K562 (cell line): Measurements from ENCODE around the gene IL18RAP. TPM values are rescaled to one million over a fixed set of nuclear protein-coding genes. Genes with fewer than 3 reads are reported as not detected.

ENCODE experiments used
- ELF2 ChIP-seq: fragments of 250-450 bp; sonication (Bioruptor Pico); IDR thresholded peaks from 2 replicates; pipeline ENCODE4 v1.5.0; 2021; ENCODE audit warnings: mild to moderate bottlenecking
- FOXP1 ChIP-seq: sonication (generic); formaldehyde crosslinking; IDR thresholded peaks from 2 replicates; pipeline ENCODE4 v1.8.0; 2022; ENCODE audit warnings: mild to moderate bottlenecking, missing genetic modification reagents
- HNRNPH1 ChIP-seq: fragments of 200-400 bp; formaldehyde crosslinking; optimal IDR thresholded peaks from 2 replicates; pipeline ENCODE3; 2017; ENCODE audit warnings: low read depth, mild to moderate bottlenecking, low read length, moderate library complexity
- MYC ChIP-seq, 2 experiments: fragments of 250-450 bp in 1 of 2; sonication (Bioruptor Pico) in 1 of 2; IDR thresholded peaks; 2 replicates each; pipeline versions ENCODE4 v1.5.1 to v1.6.1; 2012 to 2021; ENCODE audit warnings: low read depth in 2 of 2, borderline replicate concordance in 1 of 2, improper control_type of control experiment in 1 of 2, low read length in 1 of 2, mild to moderate bottlenecking in 1 of 2, moderate library complexity in 1 of 2
- NELFE ChIP-seq: IDR thresholded peaks from 2 replicates; pipeline ENCODE4 v1.6.1; 2011; ENCODE audit warnings: mild to moderate bottlenecking; ENCODE audit not compliant: insufficient read depth, insufficient read length
- RBFOX2 ChIP-seq: fragments of 200-400 bp; formaldehyde crosslinking; IDR thresholded peaks from 2 replicates; pipeline ENCODE4 v1.6.1; 2017; ENCODE audit warnings: low read depth, mild to moderate bottlenecking, low read length, moderate library complexity
- RREB1 ChIP-seq: fragments of 250-450 bp; sonication (Bioruptor Pico); IDR thresholded peaks from 2 replicates; pipeline ENCODE4 v1.4.0; 2020
- ZFP30 ChIP-seq: fragments of 250-450 bp; sonication (Bioruptor Pico); IDR thresholded peaks from 2 replicates; pipeline ENCODE4 v1.8.0; 2022; ENCODE audit warnings: moderate library complexity, mild to moderate bottlenecking, inconsistent platforms, borderline replicate concordance
- ZNF146 ChIP-seq: IDR thresholded peaks from one replicate; pipeline ENCODE4 v1.6.1; 2018; ENCODE audit warnings: missing compliant biosample characterization; ENCODE audit not compliant: unreplicated experiment
- ZNF431 ChIP-seq: sonication (generic); formaldehyde crosslinking; IDR thresholded peaks from 2 replicates; pipeline ENCODE4 v1.8.0; 2022; ENCODE audit warnings: mild to moderate bottlenecking, missing genetic modification reagents
- ZNF584 ChIP-seq: fragments of 200-800 bp; sonication (Bioruptor generic); IDR thresholded peaks from 2 replicates; pipeline ENCODE4 v1.6.1; 2016; ENCODE audit warnings: low read depth, mild to moderate bottlenecking, missing genetic modification characterization, missing compliant biosample characterization
- ZNF609 ChIP-seq: sonication (generic); formaldehyde crosslinking; IDR thresholded peaks from 2 replicates; pipeline ENCODE4 v1.8.1; 2023; ENCODE audit warnings: missing genetic modification reagents, mild to moderate bottlenecking, borderline replicate concordance
- polyA plus RNA-seq, 8 experiments: library from polyadenylated mRNA; depleted of rRNA in 4 of 8; stranded (reverse) in 5 of 8; unstranded in 3 of 8; fragments of >200 nt; fragmentation: Nextera tagmentation in 2 of 8; fragmentation: Illumina TruSeq in 1 of 8; extraction: Ambion mirVana in 2 of 8; extraction: Trizol in 1 of 8; gene quantifications; 2 replicates each; pipeline versions ENCODE4 v1.2.1 to v1.2.3, GENCODE V29; 2011 to 2014; ENCODE audit warnings: inconsistent platforms in 1 of 8, missing spikeins in 1 of 8
- total RNA-seq, 7 experiments: library from RNA; depleted of rRNA in 6 of 7; stranded (reverse); fragments of >200 nt in 6 of 7; fragmentation: Illumina TruSeq in 2 of 7; extraction: Trizol in 2 of 7; gene quantifications; 2 replicates each; pipeline versions ENCODE4 v1.2.1 to v1.2.3, GENCODE V29; 2011 to 2021; ENCODE audit warnings: low replicate concordance in 1 of 7
- TF ChIP-seq, protein P1 (sequence below): fragments of 250-450 bp; sonication (Bioruptor Pico); IDR thresholded peaks from 2 replicates; pipeline ENCODE4 v1.5.0; 2020; ENCODE audit warnings: mild to moderate bottlenecking, borderline replicate concordance

Gene IL18RAP
- total and polyA plus RNA-seq, 9 of the 15 experiments (the other 6 are each of a cell fraction or from before 2014, with no cell fraction given), result 1.1 to 20.5 (median 5.8) TPM

- TF ChIP-seq ZNF609 (CRISPR knock-in tag) (no peak), ZFP30 (no peak), FOXP1 (no peak), ELF2 (peak; percentile 51; the same call in 1 of the 2 replicates), ZNF431 (CRISPR knock-in tag) (no peak), MYC (IDR thresholded peaks at IDR 0.05; ENCODE audit: low read depth, low read length) (no peak), MYC (CRISPR knock-in tag; IDR thresholded peaks at IDR 0.05; ENCODE audit: borderline replicate concordance, low read depth) (peak; percentile 25; the same call in 1 of the 2 replicates), RREB1 (peak; percentile 96), ZNF584 (CRISPR knock-in tag) (peak; percentile 66; the same call in 1 of the 2 replicates), RBFOX2 (no peak), HNRNPH1 (no peak), ZNF146 (CRISPR knock-in tag) (no peak), NELFE (no peak)
- TF ChIP-seq, protein P1, sequence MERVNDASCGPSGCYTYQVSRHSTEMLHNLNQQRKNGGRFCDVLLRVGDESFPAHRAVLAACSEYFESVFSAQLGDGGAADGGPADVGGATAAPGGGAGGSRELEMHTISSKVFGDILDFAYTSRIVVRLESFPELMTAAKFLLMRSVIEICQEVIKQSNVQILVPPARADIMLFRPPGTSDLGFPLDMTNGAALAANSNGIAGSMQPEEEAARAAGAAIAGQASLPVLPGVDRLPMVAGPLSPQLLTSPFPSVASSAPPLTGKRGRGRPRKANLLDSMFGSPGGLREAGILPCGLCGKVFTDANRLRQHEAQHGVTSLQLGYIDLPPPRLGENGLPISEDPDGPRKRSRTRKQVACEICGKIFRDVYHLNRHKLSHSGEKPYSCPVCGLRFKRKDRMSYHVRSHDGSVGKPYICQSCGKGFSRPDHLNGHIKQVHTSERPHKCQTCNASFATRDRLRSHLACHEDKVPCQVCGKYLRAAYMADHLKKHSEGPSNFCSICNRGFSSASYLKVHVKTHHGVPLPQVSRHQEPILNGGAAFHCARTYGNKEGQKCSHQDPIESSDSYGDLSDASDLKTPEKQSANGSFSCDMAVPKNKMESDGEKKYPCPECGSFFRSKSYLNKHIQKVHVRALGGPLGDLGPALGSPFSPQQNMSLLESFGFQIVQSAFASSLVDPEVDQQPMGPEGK (CRISPR knock-in tag), result 0 out of 2 replicates have a peak, but pooled peaks have one; percentile 74
These were observed 408 bp downstream of the IL18RAP start (continued) for GRCh38 chr2:102423368-102423767.
